Measurements from ENCODE around the gene CCNB3. TPM values are rescaled to one million over a fixed set of nuclear protein-coding genes. Genes with fewer than 3 reads are reported as not detected.
"Not testable (repeated sequence)": the region's sequence is repeated elsewhere in the genome, so short reads cannot be mapped to it uniquely, and the experiment has no call there.

CCNB3 gene
- total RNA-seq, 2 experiments from 2014 or later: 0.46 to 0.64 TPM

- Mint-ChIP-seq H3K4me3 (no peak overlapping the region), H3K27ac (no peak overlapping the region), H3K4me1 (peaks cover 7% of the 10 kb centered on the region), H3K36me3 (no peaks in the 10 kb centered on the region), H3K27me3 (no peaks in the 10 kb centered on the region), H3K9me3 (no peaks in the 10 kb centered on the region)
- DNase-seq: no peak
Measured at GRCh38 chrX:50202539-50202938, 2.0 kb upstream of the CCNB3 start.

DNA sequence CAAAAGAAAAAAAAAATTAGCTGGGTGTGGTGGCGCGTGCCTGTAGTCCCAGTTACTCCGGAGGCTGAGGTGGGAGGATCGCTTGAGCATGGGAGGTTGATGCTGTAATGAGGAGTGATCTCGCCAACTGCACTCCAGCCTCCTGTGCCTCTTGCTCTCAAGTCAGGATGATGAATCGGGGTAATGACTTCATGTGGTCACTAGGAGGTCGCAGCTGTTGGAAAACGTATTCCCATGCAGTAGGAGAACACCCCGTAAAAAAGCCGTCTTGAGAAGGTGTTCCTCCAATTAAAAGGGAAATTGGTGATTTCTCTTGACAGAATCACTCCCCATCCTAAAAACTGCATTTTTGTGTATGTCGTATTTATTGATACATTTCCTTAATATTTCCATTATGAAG is 2.2 kb downstream of the CCNB3 start:
- H3K27ac Mint-ChIP-seq: no peak overlapping the region
- no peak for DNase-seq
- H3K27me3 Mint-ChIP-seq: no peaks in the 10 kb centered on the region
- no peaks in the 10 kb centered on the region for H3K36me3 Mint-ChIP-seq
- H3K4me1 Mint-ChIP-seq: peaks cover 7% of the 10 kb centered on the region
- no peak overlapping the region for H3K4me3 Mint-ChIP-seq
- H3K9me3 Mint-ChIP-seq: no peaks in the 10 kb centered on the region

GRCh38 chrX:50211510-50211909 is 6.9 kb downstream of the CCNB3 start:
- Mint-ChIP-seq H3K4me3 (no peak overlapping the region), H3K27ac (no peak overlapping the region), H3K9me3 (no peaks in the 10 kb centered on the region), H3K27me3 (no peaks in the 10 kb centered on the region), H3K4me1 (no peaks in the 10 kb centered on the region), H3K36me3 (no peaks in the 10 kb centered on the region)
- DNase-seq: no peak

DNA sequence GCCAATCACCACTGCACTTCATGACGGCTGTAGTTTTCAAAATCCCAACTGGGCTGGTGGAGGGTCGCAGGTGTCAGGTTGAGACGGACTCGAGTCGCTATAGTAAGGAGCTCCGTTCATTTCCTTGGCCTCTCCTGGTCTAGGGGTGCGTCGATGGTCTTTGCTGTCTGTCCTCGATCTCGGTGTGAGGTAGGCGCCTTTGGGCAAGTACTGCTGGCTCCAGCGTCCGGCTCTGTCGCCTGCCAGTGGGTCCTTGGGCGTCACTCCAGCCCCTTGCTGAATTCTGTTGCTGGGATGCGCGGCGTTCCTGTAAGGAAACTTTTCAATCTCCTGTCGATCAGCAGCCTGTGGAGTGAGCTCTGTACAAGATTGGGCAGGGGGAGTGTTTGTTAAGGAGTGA is 76.7 kb downstream of the CCNB3 start:
- Mint-ChIP-seq H3K36me3 (no peaks in the 10 kb centered on the region), H3K27me3 (no peaks in the 10 kb centered on the region), H3K27ac (no peak overlapping the region), H3K4me1 (no peaks in the 10 kb centered on the region), H3K4me3 (no peak overlapping the region), H3K9me3 (no peaks in the 10 kb centered on the region)
- no peak for DNase-seq

- no peaks in the 10 kb centered on the region for H3K36me3 Mint-ChIP-seq
- H3K4me3 Mint-ChIP-seq: no peak overlapping the region
- no peak overlapping the region for H3K27ac Mint-ChIP-seq
- H3K4me1 Mint-ChIP-seq: no peaks in the 10 kb centered on the region
- DNase-seq: no peak
- H3K9me3 Mint-ChIP-seq: no peaks in the 10 kb centered on the region
- H3K27me3 Mint-ChIP-seq: no peaks in the 10 kb centered on the region
Measured at GRCh38 chrX:50327235-50327634, 122.7 kb downstream of the CCNB3 start.

DNA sequence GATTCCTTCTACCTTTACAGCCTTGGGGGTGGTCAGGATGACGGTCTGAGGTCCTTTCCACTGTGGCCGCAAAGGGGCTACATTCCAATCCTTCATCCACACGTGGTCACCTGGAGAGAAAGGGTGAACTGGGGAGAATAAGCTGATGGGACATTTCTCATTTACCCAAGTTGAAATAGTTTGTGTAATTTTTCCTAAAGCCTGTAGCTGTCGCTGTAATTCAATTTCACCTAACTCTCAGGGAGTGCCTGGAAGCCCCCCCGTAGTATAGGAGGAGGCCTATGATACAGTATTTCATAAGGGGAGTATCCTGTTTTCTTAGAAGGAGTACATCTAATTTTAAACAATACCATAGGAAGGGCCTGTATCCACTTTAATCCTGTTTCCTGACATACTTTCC is 128.1 kb downstream of the CCNB3 start:
- not testable (repeated sequence) for H3K4me1 Mint-ChIP-seq, H3K27me3 Mint-ChIP-seq, DNase-seq, H3K36me3 Mint-ChIP-seq, H3K9me3 Mint-ChIP-seq, H3K4me3 Mint-ChIP-seq, H3K27ac Mint-ChIP-seq

- DNase-seq: no peak
- no peak overlapping the region for H3K4me3 Mint-ChIP-seq
- no peaks in the 10 kb centered on the region for H3K27me3 Mint-ChIP-seq
- no peaks in the 10 kb centered on the region for H3K9me3 Mint-ChIP-seq
- no peaks in the 10 kb centered on the region for H3K36me3 Mint-ChIP-seq
- no peaks in the 10 kb centered on the region for H3K4me1 Mint-ChIP-seq
- no peak overlapping the region for H3K27ac Mint-ChIP-seq
Measured at GRCh38 chrX:50333308-50333707, 128.7 kb downstream of the CCNB3 start.

GRCh38 chrX:50343917-50344316 is 139.4 kb downstream of the CCNB3 start:
- H3K27ac Mint-ChIP-seq: no peak overlapping the region
- no peak for DNase-seq
- no peaks in the 10 kb centered on the region for H3K9me3 Mint-ChIP-seq
- no peak overlapping the region for H3K4me3 Mint-ChIP-seq
- no peaks in the 10 kb centered on the region for H3K4me1 Mint-ChIP-seq
- no peaks in the 10 kb centered on the region for H3K27me3 Mint-ChIP-seq
- no peaks in the 10 kb centered on the region for H3K36me3 Mint-ChIP-seq

DNA sequence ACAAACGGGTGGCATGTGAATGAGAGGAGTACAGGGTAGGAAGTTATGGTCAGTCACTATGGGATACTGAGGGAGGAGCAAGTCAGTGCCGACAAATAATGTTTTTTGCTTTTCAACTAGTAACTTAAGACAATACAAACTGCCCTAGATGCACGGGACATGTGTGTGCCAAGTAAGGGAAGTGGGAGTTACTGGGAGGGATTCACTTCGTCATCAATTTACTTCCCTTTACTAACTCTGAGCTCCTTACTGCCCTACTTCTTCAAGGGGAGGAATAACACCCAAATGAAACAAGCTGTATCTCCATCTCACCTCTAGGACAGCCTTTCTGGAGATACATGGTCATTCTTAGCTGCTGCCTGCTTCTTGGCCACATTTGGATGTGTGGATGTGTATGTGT is 168.4 kb downstream of the CCNB3 start:
- H3K27me3 Mint-ChIP-seq: no peaks in the 10 kb centered on the region
- H3K9me3 Mint-ChIP-seq: no peaks in the 10 kb centered on the region
- no peak for DNase-seq
- no peaks in the 10 kb centered on the region for H3K4me1 Mint-ChIP-seq
- H3K4me3 Mint-ChIP-seq: no peak overlapping the region
- no peak overlapping the region for H3K27ac Mint-ChIP-seq
- no peaks in the 10 kb centered on the region for H3K36me3 Mint-ChIP-seq

- Mint-ChIP-seq H3K27me3 (no peaks in the 10 kb centered on the region), H3K4me3 (no peak overlapping the region), H3K36me3 (no peaks in the 10 kb centered on the region), H3K27ac (no peak overlapping the region), H3K4me1 (no peaks in the 10 kb centered on the region), H3K9me3 (no peaks in the 10 kb centered on the region)
- no peak for DNase-seq
Measured at GRCh38 chrX:50375481-50376267, 171.1 kb downstream of the CCNB3 start.

- Mint-ChIP-seq H3K36me3 (no peaks in the 10 kb centered on the region), H3K27ac (no peak overlapping the region), H3K4me1 (no peaks in the 10 kb centered on the region), H3K27me3 (no peaks in the 10 kb centered on the region), H3K4me3 (no peak overlapping the region), H3K9me3 (no peaks in the 10 kb centered on the region)
- no peak for DNase-seq
Measured at GRCh38 chrX:50381729-50382415, 177.3 kb downstream of the CCNB3 start.

DNA sequence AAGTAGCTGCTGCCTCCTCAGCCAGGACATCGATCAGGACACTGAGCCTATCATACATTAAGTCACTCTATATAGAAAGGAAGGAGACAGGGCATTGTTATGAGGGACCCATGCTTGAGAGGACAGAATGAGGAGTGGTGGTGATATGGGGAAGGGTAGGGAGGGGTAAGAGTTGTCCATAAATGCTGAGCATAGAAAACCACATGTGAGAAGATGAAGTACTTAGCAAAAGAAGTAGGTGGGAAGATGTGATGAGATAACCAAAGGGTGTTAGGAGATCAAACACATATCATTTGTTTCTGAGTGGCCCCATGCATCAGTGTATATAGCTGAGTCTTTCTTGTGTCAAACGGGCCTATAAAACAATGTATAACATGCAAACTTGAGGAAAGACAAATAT is 182.0 kb downstream of the CCNB3 start:
- no peak overlapping the region for H3K4me3 Mint-ChIP-seq

GRCh38 chrX:50393902-50394301 is 189.3 kb downstream of the CCNB3 start:
- no peak for DNase-seq
- H3K4me1 Mint-ChIP-seq: no peaks in the 10 kb centered on the region
- H3K36me3 Mint-ChIP-seq: no peaks in the 10 kb centered on the region
- no peaks in the 10 kb centered on the region for H3K9me3 Mint-ChIP-seq
- no peak overlapping the region for H3K27ac Mint-ChIP-seq
- no peak overlapping the region for H3K4me3 Mint-ChIP-seq
- peaks cover 3% of the 10 kb centered on the region for H3K27me3 Mint-ChIP-seq

More for the DNA sequence above, 182.0 kb downstream of the CCNB3 start:
- DNase-seq: no peak
- Mint-ChIP-seq H3K4me1 (no peaks in the 10 kb centered on the region), H3K27ac (no peak overlapping the region), H3K36me3 (no peaks in the 10 kb centered on the region), H3K9me3 (no peaks in the 10 kb centered on the region), H3K27me3 (no peaks in the 10 kb centered on the region)
